Measurements from ENCODE around the gene TMEM178B.
"Not testable (repeated sequence)": the region's sequence is repeated elsewhere in the genome, so short reads cannot be mapped to it uniquely, and the experiment has no call there.

The TMEM178B gene

DNA sequence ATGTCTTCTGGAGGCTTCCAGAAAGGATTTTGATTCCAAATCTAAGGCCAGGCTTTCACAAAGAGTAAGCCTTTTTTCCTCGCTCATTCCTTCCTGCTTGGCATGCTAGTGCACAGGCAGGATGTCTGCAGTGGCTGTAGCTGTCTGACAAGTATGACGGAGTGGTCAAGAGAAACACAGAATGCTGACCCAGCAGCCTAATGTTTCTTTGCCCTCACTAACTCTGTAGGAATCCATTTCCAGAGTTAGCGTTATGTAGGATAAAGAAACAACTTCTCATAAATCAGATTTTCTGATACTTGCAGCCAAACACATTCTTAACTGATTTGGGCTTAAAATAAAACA is 286.5 kb downstream of the TMEM178B start:
- no peak for DNase-seq

DNA sequence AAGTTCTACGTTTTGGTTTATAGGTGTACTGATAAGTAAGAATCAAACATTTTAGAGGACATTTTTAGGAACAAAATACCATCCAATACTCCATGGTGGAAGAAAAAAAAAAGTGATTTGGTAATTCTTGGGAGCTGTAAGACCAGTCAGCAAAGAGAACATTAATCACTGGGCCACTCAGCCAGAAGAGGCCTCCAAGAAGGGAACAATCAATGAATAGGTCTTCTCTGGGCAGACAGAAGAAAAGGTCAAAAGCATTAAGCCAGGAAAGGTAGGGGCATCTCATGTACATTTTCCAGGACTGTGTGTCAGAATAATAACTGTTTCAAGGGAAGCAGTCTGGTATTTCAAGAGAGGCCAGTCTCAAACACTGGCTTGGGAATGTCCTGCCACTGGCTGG is 286.9 kb downstream of the TMEM178B start:
- DNase-seq, result no peak

DNA sequence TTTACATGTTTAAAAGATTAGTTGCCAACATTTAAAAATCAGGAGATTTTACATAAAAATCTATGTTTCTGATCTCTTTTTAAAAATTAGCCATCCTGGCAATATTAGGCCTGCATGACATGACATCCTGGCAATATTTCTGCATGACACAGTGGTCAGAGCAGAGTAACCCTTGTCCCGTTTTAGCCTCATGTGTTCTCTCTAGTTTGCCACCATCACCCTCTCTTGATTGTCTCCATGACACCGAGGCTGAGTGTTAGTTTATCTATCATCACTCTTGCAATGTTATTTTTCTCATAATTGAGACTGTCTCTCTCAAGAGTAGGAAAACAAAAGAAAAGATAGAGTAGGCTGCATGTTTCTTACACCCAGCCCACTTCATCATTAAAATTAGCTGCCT is 287.6 kb downstream of the TMEM178B start:
- DNase-seq, result no peak

DNA sequence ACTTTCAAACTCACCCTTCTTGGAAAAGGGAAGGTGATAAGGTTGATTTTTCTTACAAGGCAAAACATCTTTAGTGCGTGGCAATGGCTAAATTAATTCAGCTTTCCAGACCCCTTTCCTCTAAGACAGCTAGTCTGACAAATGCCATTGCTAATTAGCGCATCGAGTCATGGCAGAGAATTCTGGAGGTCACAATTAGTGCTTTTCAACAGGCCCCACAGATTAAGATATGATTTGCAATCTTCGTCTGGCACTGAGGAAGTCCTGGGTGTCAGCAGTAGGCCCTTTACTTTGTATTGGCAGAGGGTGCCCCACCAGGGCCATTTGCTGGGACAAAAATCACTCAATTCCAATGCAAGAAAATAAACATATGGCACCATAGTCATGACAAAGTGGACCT is 288.1 kb downstream of the TMEM178B start:
- no peak for DNase-seq

DNA sequence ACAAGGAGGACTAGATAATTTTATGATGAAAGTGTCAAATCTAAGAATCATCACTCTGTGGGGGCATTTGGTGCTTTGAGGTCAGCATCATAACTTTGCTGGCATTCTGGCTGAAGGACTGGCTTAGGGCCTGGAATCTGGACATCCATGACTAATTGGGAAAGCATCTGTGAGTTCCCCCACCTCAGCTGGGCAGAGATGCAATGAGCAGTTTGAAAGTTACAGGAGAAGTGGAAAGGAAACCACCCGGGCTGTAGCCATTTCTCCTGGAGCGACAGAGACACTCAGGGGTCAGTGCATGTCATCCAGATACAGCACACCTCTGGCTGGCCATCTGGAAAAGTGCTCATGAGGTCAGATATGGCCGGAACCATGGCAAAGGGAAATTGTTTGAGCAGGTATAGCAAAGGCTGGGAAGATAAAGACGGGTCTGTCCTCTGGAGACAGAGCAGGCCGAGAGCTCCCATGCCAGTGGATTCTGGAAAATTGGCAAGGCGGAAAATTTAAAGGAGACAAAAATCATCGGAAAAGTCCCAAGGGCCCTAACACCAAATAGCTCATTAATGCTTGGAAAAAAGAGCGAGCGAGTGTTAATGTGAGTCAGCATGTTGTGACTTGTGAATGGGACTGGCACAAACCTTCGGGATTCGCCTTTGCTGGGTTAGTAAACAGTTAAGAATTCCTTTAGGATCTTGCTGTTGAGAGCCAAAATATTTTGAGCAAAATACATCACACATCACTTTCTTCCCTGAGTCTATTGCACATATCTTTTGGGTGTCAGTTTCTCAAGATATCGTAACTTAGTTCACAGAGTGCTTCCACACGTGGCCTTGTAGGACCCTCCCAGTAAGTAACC is 288.9 kb downstream of the TMEM178B start:
- DNase-seq, result no peak

DNA sequence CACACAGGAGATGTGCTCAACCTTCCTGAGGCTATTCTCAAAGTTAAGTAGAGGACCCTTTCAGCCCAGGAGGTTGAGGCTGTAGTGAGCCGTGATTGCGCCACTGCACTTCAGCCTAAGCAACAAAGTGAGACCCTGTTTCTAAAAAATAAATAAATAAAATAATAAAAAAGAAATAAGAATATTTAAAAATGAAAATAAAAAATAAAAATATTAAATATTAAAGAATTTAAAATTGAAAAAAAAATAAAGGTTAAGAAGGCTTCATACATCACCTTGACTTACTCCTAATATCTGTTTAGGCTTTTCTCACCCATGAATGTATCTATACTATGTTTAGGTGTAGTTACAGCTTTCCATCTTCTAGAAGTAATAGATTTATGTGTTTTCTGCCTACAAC is 289.9 kb downstream of the TMEM178B start:
- no peak for DNase-seq

DNA sequence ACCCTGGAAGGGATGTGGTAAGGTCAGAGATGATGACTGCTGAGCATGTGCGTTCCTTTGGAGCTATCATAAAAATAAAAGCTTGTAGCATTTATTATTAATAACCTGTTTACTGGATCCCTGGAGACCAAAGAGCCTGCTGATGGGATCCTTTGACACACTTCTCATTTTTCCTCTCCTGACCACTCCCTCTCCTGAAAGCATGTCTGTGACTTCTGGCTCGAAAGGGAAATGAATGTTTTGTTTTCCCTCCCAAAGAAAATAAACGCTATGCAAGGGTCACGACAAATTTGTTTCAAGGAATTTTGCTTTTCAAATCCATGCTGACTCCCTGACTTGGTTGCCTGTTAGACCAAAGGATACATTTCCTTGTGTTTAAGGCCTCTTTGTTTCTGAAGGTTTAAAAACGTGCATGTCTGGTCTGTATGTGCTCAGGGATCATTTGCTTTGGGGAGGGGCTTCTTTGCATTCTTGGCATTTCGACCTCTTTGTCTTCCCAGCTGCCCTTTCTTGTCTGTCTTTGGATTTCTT is 292.3 kb downstream of the TMEM178B start:
- DNase-seq, result no peak

DNA sequence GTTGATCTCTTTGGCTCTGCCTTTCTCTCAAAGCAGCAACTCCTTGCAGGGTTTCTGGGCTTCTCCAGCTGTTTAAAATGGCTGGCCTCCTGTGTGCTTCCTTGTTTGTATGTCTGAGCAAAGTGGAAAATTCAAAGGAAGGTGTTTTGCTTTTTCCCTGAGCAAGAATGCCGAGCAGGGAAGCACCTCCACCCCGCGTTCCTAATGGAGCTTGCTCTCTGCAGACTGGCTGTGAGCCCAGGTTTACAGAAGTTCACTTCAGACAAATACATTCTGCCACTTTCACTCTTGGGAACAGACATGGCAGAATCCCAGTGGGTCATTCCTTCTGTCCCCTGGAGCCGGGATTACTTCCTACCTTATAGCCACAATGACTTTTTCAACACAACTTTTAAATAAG is 295.6 kb downstream of the TMEM178B start:
- no peak for DNase-seq

DNA sequence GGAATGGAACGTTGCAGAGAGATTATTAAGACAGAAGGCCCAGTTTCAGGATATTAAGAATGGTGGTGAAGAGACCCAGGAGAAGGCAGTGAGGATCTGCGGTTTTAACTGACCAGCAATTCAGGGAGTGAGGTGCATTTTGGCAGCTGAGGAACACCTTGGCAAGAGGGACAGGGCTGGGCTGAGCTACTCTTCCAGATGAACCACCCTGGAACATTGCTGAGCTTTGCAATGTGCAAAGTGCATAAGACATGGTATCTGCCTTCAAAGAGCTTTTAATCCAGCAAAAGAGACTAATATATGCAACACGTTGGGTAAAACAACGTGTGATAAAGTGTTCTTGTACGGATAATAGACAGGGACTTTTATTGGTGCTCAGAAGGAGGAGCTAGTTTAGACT is 296.3 kb downstream of the TMEM178B start:
- no peak for DNase-seq

DNA sequence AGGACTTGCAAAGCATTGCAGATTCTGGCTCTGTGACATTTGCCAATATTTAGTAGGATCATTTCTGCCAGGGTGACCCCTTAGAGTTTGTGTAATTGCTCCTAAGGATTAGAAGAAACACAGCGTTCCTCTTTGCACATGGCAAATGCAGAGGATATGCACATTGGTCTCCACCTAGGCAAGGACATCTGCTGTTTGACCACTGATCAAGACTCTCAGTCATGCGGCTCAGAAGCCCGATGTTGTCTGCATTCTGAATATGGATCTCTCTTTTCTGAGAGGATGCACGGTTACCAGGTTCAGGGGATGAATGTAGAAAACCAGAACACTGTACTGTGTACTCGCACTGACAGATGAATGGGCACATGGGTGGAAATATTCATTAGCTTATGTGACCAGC is 296.8 kb downstream of the TMEM178B start:
- DNase-seq, result no peak

DNA sequence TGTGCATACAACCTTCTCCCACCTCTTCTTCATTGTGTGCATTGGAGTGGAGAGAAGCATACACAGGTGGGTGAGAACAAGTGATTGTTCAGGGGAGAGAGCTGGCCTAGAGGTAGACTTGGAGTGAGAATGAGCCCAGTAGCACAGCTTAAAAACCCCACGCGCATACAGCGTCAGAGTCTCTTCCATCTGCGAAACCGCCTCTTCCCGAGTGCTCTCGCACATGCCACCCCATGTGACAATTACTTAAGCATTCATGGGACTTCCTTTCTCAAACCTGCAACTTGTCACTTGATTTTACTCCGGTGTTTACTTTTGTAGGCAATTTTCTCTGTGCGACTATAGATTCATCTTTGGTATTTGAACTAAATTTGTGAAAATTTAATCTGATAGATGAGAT is 300.6 kb downstream of the TMEM178B start:
- DNase-seq, result no peak

DNA sequence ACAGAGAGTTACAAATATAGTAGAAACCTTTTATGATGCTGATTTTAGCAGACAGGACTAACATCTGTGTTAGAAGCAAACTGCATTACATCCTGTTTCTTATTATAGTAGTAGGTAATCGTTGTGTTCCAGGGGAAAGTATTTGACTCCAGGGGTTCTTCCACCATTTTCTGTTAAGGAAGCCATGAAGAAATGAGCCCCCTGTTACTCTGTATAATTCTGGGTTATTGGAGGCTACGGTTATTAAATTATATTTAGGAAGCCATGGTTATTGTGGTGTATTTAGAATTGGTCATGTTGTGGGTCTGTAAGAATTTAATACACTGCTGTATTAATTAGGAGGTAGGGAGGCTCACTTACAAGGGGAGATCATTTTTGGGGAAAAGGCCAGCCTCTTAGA is 301.6 kb downstream of the TMEM178B start:
- no peak for DNase-seq

DNA sequence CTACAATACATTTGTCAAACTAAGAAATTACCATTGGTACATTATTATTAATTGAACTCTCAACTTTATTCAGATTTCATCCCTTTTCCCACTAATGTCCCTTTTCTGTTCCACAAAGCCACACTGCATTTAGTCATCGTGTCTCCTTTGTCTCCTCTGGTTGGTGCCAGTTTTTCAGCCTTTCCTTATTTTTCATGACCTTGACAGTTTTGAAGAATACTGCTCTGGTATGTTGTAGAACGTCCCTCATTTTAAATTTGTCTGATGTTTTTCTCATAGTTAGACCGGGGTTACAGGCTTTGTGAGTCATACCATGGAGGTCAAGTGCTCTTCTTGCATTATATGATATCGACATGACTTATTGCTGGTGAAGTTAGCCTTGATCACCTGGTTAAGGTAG is 304.0 kb downstream of the TMEM178B start:
- no peak for DNase-seq

DNA sequence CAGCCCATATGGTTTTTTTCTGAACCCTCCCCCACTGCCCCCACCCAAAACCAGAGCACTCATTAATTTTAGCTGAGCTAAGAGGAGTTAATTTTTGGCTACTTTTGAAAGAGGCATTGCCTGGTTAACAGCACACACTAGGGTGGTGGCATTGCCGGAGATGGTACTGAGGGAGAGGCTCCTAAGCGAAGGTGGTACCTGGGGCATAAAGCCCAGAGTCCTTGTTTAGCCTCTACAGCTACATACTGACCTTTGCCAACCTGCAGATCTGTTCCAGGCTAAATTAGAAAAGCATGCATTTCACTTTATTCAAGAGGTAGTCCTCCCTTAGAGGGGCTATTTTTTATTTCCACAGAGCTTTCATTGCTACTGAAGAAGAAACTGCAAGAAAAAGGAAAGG is 304.5 kb downstream of the TMEM178B start:
- DNase-seq, result no peak

DNA sequence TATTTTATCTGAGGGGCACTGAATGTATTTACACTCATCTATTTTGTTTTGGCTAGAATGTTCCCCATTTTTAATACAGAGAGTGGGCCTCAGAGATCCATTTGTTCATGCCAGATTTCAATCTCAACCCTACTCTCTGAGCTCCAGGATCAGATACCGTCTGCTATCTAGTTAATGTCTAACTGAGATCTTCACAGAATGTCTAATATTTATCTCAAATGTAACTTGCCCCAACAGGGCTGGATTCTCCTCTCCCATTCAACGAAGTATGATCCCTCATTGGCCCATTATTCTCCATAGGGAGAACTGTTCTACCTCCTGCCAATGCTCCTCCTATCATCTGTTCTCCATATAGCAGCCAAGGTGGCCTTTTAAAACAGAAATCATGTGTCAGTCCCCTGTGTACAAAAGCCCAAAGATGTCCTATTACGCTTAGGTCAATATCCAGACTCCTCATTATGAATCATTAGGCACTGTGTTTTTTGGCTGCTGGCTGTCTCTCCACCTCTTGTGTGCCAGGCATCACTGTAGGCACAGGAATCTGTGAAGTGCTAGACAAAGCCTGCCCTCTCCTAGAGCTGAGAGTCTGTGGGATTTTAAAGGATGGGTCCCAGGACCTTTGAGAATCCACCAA is 308.0 kb downstream of the TMEM178B start:
- DNase-seq, result no peak

DNA sequence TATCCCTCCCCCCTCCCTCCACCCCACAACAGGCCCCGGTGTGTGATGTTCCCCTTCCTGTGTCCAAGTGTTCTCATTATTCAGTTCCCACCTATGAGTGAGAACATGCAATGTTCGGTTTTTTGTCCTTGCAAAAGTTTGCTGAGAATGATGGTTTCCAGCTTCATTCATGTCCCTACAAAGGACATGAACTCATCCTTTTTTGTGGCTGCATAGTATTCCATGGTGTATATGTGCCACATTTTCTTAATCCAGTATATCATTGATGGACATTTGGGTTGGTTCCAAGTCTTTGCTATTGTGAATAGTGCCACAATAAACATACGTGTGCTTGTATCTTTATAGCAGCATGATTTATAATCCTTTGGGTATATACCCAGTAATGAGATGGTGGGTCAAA is 309.5 kb downstream of the TMEM178B start:
- DNase-seq, result not testable (repeated sequence)

DNA sequence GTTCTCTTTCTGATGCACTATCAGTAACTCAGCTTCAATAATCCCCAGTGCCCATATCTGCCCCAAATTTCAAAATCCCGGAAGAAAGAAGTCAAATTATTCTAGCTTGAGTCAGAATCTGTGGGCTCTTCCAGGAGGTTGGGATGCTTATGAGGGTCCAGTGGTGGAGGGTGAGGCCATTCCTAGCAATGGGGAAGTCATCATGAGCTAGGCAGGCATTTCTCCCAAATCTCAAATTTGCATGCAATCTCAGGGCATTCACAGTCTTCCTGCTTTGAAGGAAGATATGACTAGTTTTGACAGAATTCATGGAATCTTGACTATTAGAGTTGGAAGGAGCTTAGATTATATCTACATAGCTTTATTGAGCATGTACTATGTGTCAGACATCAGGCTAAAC is 313.0 kb downstream of the TMEM178B start:
- no peak for DNase-seq

DNA sequence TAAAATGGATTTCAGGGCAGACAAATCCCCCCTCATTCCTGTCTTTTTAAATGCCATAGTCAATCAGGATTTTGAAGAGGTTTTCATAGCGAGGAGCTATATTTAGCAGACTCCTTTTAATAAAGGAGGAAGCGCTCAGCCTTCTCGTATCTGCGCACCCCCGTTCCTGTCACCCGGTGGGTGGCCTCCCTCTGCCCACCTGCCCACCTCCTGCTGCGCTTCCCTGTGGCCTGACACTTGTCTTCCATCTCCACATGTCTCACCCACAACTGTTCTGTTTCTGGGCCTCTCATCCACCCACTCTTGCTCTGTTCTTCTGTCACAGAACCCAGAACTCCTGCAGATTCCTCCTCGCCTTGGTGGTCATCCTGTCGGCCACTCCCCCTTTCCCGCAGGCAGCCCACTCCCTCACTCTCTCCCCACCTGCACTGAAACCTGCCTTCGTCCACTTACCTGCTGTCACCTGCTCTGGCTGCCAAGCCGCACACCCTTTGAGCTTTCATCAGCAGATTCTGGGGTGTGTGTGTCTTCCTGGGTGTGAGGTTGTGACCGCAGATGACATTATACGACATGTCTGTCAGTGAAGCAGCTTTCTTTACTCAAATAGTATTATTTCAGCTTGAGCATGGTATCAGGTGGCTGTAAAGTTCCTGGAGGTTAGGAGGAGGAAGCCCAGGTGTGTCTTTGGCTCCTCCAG is 313.8 kb downstream of the TMEM178B start:
- no peak for DNase-seq

DNA sequence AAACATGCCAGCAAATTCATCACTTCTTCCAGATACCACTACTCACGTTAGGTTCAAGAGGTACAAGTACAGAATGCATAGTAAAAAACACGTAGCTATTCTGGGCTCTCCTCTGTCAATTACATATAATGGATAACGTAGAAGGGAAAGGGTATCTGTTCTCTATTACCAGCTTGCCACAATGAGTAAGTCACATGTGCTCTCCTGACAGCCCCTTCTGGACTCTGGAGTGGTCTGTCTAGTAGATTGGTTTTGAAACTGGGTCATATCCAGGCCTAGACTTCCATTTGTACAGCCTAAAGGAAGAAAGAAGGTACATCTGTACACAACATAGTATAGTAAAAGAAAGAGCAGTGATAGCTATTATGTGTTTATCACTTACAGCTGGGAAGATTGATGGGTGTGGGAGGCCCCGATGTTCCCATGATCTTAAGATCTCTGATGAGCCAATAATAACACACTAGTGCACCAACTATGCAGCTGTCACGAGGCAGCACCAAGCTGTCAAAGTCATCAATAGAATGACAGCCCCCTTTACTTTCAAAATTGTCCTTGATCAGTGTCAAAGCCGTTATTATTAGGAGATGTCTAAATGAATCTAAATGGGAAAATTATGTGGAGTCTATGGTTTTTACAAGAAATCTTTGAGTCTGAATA is 315.4 kb downstream of the TMEM178B start:
- DNase-seq, result no peak

DNA sequence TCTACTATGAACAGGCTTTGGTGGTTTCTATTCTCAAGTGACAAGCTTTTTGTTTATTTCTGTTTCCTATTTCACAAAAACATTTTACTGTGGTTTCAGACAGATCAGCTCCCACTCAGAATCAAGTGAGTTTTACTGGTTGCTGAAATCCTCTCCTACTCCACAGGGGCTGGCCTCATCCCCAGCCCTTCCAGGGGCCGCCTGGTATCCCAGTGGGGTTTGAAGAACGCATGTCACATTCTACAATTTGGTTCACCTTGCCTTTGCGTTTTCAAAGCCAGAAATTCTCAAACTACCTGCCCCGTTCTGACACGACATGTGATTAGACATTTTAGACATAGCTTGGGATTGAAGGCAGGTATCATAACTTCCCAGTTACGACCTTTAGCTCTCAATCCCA is 316.5 kb downstream of the TMEM178B start:
- no peak for DNase-seq

DNA sequence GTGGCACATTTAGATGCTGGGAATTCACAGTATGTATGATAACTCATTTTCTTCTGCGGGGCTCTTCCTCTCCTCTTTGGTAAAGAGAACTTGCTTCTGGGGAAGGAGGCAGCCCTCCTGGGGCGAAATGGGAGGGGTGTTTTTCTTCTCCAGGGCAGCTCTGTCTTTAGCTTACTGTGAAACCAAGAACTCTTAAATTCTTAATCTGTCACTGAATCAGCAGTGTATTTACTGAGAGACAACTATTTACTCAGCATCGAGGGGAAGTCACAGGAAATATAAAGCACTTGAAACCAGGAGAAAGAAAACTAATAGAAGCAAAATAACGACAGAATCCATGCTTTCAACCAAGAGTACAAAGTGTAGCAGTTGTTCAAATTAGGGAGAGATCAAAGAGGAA is 319.2 kb downstream of the TMEM178B start:
- DNase-seq, result no peak

DNA sequence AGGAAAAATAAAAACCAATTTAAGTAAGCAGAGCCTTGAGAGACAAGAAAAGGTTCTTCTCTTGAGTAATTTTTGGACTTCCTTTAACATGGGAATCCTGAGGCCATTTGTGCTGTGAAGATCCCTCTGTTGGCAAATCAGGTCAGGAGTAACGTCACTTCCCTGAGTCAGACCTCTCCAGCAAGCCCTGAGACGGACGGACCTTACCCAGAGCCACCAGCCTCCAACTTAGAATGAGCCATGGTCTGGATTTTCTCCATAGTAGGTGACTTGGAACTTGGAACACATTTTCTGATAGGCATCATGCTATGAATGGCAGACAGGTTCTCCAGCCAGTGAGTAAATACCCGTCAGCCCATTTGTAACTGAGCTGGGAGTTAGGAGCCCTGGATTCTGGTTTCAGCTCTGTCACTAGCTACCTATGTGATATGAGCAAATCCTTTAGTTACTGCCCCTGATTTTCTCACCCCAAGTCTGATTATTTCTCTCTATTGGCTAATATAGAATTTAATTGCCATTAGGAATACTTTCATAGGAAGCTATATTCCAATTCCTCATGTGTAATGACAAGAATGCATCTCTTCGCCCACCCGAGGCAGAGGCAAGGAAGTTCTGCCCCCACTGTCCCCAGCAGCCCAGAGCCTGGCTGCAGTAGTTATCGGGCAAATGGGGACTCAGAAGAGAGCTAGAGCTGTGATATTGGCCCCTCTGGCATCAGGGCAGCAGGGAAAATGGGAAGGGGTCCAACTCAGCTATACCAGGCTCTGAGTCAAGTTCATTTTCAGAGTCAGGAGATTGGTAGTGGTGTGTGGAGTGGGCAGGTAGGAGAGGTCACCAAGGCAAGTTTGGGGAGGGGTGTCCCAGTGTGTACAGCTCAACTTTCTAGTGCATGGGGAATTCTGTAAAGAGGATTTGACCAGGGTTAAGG is 323.6 kb downstream of the TMEM178B start:
- DNase-seq, result no peak
